HEK293 (cell line): ENCODE data around the gene MACF1.

Experiments used
- EGR2 ChIP-seq: fragments of 450-650 bp; formaldehyde crosslinking; IDR thresholded peaks from 2 replicates; pipeline ENCODE4 v1.5.1; 2016; ENCODE audit warnings: low read depth, missing biosample characterization, missing genetic modification characterization
- OSR2 ChIP-seq: fragments of 450-650 bp; formaldehyde crosslinking; IDR thresholded peaks from 2 replicates; pipeline ENCODE4 v1.5.1; 2016; ENCODE audit warnings: missing biosample characterization, missing genetic modification characterization
- TCF7L2 ChIP-seq: IDR thresholded peaks from 2 replicates; pipeline ENCODE4 v1.6.1; 2011; ENCODE audit warnings: low read depth, mild to moderate bottlenecking, inconsistent platforms, low read length, moderate library complexity, borderline replicate concordance
- ZNF24 ChIP-seq: fragments of 450-650 bp; formaldehyde crosslinking; IDR thresholded peaks from 2 replicates; pipeline ENCODE4 v1.5.1; 2016; ENCODE audit warnings: missing biosample characterization, missing genetic modification characterization
- ZNF404 ChIP-seq: fragments of 450-650 bp; formaldehyde crosslinking; IDR thresholded peaks from 2 replicates; pipeline ENCODE4 v1.5.1; 2017; ENCODE audit warnings: missing biosample characterization, missing genetic modification characterization
- ZNF621 ChIP-seq: fragments of 450-650 bp; formaldehyde crosslinking; IDR thresholded peaks from 2 replicates; pipeline ENCODE4 v1.5.1; 2017; ENCODE audit warnings: missing biosample characterization, missing genetic modification characterization
- ZSCAN23 ChIP-seq: fragments of 450-650 bp; formaldehyde crosslinking; IDR thresholded peaks from 2 replicates; pipeline ENCODE4 v1.5.1; 2016; ENCODE audit warnings: missing biosample characterization, missing genetic modification characterization
- TF ChIP-seq, protein P1 (sequence below): fragments of 450-650 bp; formaldehyde crosslinking; IDR thresholded peaks from 2 replicates; pipeline ENCODE4 v1.5.1; 2016; ENCODE audit warnings: missing biosample characterization, missing genetic modification characterization
- TF ChIP-seq, protein P2 (sequence below): fragments of 450-650 bp; formaldehyde crosslinking; IDR thresholded peaks from 2 replicates; pipeline ENCODE4 v1.5.1; 2016; ENCODE audit warnings: missing biosample characterization, missing genetic modification characterization
- TF ChIP-seq, protein P3 (sequence below): fragments of 450-650 bp; formaldehyde crosslinking; IDR thresholded peaks from 2 replicates; pipeline ENCODE4 v1.5.1; 2016; ENCODE audit warnings: missing biosample characterization, missing genetic modification characterization

DNA sequence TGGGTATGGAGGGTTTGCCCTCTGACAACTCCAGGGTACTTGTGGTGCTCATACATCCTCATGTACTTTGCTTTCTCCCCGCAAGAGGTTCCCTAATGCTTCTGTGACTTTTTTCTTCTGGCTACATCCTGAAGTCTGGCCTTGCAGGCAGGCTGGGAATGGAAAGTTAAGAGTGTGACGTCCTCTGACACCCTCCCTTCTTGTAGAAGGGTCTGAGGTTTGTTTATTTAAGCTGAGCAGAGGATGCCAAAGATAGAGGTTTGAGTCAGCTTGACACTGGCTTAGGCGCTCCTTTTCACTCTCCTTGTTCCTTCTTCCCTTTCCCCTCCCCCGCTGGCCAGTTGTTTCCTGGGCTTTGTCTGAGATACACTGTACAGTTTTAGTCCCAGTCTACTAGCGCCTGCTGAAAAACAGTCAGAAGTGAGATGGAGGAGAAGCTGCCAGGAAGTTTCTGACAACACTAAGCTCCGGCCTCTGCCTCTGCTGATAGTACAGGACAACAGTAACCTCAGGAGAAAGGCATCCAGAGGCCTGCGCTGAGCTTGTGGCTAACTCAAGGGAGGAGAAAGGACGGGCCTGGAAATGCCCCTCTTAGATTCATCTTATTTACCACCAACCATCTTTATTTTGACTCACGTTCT lies at the start of gene MACF1:
- TF ChIP-seq ZNF404 (tag by site-specific recombination) (no peak), TCF7L2 (no peak), ZNF24 (no peak), OSR2 (no peak), ZNF621 (no peak), EGR2 (tag by site-specific recombination) (no peak), ZSCAN23 (tag by site-specific recombination) (no peak)
- TF ChIP-seq, protein P1, sequence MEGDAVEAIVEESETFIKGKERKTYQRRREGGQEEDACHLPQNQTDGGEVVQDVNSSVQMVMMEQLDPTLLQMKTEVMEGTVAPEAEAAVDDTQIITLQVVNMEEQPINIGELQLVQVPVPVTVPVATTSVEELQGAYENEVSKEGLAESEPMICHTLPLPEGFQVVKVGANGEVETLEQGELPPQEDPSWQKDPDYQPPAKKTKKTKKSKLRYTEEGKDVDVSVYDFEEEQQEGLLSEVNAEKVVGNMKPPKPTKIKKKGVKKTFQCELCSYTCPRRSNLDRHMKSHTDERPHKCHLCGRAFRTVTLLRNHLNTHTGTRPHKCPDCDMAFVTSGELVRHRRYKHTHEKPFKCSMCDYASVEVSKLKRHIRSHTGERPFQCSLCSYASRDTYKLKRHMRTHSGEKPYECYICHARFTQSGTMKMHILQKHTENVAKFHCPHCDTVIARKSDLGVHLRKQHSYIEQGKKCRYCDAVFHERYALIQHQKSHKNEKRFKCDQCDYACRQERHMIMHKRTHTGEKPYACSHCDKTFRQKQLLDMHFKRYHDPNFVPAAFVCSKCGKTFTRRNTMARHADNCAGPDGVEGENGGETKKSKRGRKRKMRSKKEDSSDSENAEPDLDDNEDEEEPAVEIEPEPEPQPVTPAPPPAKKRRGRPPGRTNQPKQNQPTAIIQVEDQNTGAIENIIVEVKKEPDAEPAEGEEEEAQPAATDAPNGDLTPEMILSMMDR (tag by site-specific recombination), result peak; percentile 20; the same call in 1 of the 2 replicates
- TF ChIP-seq, protein P2, sequence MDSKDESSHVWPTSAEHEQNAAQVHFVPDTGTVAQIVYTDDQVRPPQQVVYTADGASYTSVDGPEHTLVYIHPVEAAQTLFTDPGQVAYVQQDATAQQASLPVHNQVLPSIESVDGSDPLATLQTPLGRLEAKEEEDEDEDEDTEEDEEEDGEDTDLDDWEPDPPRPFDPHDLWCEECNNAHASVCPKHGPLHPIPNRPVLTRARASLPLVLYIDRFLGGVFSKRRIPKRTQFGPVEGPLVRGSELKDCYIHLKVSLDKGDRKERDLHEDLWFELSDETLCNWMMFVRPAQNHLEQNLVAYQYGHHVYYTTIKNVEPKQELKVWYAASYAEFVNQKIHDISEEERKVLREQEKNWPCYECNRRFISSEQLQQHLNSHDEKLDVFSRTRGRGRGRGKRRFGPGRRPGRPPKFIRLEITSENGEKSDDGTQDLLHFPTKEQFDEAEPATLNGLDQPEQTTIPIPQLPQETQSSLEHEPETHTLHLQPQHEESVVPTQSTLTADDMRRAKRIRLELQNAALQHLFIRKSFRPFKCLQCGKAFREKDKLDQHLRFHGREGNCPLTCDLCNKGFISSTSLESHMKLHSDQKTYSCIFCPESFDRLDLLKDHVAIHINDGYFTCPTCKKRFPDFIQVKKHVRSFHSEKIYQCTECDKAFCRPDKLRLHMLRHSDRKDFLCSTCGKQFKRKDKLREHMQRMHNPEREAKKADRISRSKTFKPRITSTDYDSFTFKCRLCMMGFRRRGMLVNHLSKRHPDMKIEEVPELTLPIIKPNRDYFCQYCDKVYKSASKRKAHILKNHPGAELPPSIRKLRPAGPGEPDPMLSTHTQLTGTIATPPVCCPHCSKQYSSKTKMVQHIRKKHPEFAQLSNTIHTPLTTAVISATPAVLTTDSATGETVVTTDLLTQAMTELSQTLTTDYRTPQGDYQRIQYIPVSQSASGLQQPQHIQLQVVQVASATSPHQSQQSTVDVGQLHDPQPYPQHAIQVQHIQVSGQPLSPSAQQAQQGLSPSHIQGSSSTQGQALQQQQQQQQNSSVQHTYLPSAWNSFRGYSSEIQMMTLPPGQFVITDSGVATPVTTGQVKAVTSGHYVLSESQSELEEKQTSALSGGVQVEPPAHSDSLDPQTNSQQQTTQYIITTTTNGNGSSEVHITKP (tag by site-specific recombination), result no peak
- TF ChIP-seq, protein P3, sequence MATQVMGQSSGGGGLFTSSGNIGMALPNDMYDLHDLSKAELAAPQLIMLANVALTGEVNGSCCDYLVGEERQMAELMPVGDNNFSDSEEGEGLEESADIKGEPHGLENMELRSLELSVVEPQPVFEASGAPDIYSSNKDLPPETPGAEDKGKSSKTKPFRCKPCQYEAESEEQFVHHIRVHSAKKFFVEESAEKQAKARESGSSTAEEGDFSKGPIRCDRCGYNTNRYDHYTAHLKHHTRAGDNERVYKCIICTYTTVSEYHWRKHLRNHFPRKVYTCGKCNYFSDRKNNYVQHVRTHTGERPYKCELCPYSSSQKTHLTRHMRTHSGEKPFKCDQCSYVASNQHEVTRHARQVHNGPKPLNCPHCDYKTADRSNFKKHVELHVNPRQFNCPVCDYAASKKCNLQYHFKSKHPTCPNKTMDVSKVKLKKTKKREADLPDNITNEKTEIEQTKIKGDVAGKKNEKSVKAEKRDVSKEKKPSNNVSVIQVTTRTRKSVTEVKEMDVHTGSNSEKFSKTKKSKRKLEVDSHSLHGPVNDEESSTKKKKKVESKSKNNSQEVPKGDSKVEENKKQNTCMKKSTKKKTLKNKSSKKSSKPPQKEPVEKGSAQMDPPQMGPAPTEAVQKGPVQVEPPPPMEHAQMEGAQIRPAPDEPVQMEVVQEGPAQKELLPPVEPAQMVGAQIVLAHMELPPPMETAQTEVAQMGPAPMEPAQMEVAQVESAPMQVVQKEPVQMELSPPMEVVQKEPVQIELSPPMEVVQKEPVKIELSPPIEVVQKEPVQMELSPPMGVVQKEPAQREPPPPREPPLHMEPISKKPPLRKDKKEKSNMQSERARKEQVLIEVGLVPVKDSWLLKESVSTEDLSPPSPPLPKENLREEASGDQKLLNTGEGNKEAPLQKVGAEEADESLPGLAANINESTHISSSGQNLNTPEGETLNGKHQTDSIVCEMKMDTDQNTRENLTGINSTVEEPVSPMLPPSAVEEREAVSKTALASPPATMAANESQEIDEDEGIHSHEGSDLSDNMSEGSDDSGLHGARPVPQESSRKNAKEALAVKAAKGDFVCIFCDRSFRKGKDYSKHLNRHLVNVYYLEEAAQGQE, result no peak
